ENCODE measurements around the gene ARHGAP28. TPM values are rescaled to one million over a fixed set of nuclear protein-coding genes. Genes with fewer than 3 reads are reported as not detected.

ARHGAP28 gene, protein sequence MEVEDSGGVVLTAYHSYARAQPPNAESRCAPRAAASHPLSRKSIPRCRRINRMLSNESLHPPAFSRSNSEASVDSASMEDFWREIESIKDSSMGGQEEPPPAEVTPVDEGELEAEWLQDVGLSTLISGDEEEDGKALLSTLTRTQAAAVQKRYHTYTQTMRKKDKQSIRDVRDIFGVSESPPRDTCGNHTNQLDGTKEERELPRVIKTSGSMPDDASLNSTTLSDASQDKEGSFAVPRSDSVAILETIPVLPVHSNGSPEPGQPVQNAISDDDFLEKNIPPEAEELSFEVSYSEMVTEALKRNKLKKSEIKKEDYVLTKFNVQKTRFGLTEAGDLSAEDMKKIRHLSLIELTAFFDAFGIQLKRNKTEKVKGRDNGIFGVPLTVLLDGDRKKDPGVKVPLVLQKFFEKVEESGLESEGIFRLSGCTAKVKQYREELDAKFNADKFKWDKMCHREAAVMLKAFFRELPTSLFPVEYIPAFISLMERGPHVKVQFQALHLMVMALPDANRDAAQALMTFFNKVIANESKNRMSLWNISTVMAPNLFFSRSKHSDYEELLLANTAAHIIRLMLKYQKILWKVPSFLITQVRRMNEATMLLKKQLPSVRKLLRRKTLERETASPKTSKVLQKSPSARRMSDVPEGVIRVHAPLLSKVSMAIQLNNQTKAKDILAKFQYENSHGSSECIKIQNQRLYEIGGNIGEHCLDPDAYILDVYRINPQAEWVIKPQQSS
- 1.4 and 2.4 TPM in 2 replicates for total RNA-seq

DNA sequence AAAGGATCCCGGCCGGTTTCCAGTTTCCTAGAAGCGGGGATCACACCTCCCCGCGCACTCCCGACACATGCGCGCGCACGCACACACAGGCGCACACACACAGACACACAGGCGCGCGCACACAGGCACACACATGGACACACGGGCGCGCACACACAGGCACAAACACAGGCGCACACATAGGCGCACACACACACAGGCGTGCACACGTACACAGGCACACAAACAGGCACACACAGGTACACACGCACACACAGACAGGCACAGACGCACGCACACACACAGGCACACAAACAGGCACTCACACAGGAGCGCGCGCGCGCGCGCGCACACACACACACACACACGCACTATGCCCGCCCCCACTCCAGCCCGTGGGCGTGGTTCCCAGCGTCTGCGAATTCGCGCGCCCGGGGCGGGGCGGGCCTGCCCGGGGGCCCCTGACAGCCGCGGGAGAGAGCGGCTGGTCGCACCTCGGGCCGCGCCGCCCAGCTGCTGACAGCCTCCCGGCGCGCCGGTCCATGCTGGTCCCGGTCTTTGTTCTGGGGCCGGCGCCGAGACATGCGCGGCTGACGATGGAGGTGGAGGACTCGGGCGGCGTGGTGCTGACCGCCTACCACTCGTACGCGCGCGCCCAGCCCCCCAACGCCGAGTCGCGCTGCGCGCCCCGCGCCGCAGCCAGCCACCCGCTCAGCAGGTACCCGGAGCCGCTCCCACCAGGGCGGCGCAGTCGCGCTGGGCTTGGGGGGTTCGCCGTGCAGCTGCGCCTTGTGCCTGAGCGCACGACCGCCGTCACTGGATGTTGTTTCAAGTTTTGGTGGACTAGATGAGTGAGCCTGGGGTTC is at the start of gene ARHGAP28:
TSS of gene ARHGAP28 (plus strand) at position 470 of the 845 bp plus-strand sequence. CDS start at position 576, 106 bp downstream.

Data from airway epithelial cell (primary cell).